Activated T-helper 2 cell treated with anti-CD3 and anti-CD28 coated beads, Interferon-gamma antibody, Interleukin-2, Interleukin-4, amounts not matched to agents 10 μg/mL and 5 μg/mL and 100 μg/mL, durations not matched to agents 14 hours and 24 hours and 36 hours (primary cell): ENCODE measurements around the gene IL15. TPM values are rescaled to one million over a fixed set of nuclear protein-coding genes. Genes with fewer than 3 reads are reported as not detected.
"Not testable (repeated sequence)": the region's sequence is repeated elsewhere in the genome, so short reads cannot be mapped to it uniquely, and the experiment has no call there.

ENCODE experiments used
- DNase-seq: peaks from one replicate; pipeline ENCODE4 v3.0.0; 2021; ENCODE audit warnings: low spot score
- H3K27ac Mint-ChIP-seq: one replicate; pipeline ENCODE4 v1.8.0; 2021; ENCODE audit warnings: mixed read lengths
- H3K27me3 Mint-ChIP-seq: one replicate; pipeline ENCODE4 v1.8.0; 2021; ENCODE audit warnings: low read depth, mixed read lengths
- H3K36me3 Mint-ChIP-seq: one replicate; pipeline ENCODE4 v1.8.0; 2021; ENCODE audit warnings: low read depth, mixed read lengths
- H3K4me1 Mint-ChIP-seq: one replicate; pipeline ENCODE4 v1.8.0; 2021; ENCODE audit warnings: low read depth, mixed read lengths
- H3K4me3 Mint-ChIP-seq: one replicate; pipeline ENCODE4 v1.8.0; 2021; ENCODE audit warnings: low read depth, mild to moderate bottlenecking, moderate library complexity, mixed read lengths
- H3K9me3 Mint-ChIP-seq: one replicate; pipeline ENCODE4 v1.8.0; 2021; ENCODE audit warnings: mixed read lengths
- intact Hi-C: fragments of 100-400 bp; cut with micrococcal nuclease; formaldehyde crosslinking; loops from one replicate; pipeline ENCODE4 v1.15.1; 2023
- total RNA-seq: library from RNA; stranded (reverse); gene quantifications from 2 replicates; pipeline ENCODE4 v1.2.3, GENCODE V29; 2022

The IL15 gene
- total RNA-seq, 1 donor from 2014 or later = 0.59 TPM

DNA sequence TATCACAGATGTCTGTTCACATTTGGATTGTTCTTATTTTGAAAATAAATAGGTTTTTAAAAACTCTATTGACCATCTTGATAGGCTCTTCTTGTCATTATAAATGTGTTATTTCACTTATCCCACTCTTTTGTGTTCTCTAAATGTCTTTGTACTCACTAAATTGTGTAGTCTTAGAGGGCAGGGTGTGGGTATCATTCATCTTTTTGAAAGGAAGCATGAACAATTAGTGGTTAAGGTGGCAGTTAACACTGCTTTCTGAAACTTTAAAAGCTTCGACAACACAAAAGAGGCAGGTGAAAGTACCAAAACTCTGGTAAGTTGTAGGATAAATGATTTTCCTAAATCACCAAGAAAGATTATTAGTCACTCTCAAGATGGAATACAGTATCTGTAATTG lies 83.2 kb downstream of the IL15 start:
- no peaks in the 10 kb centered on the region for H3K9me3 Mint-ChIP-seq
- H3K36me3 Mint-ChIP-seq = no peaks in the 10 kb centered on the region
- intact Hi-C loops = no loop called here
- no peaks in the 10 kb centered on the region for H3K27me3 Mint-ChIP-seq
- H3K4me3 Mint-ChIP-seq = no peak overlapping the region
- H3K27ac Mint-ChIP-seq = no peak overlapping the region
- no peaks in the 10 kb centered on the region for H3K4me1 Mint-ChIP-seq
- DNase-seq = no peak

DNA sequence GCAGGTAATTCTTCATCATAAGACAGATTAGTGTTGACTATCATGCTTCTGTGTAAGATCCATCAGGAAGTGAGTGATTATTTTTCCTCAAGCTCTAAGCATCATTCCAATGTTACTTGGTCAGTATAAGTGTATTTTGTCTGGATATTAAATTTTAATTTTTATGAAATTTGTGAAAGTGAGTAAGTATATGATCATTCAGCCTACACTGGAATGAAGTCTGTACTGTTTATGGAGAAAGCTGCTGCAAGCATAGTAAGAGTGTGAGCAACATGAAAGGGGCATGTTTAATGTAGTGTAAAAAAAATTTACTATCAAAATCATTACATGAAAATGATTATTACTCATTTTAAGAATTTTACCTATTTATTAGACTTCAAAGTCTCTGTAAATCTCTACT lies 84.8 kb downstream of the IL15 start:
- Mint-ChIP-seq H3K4me1 (no peaks in the 10 kb centered on the region), H3K9me3 (no peaks in the 10 kb centered on the region), H3K36me3 (no peaks in the 10 kb centered on the region), H3K27me3 (no peaks in the 10 kb centered on the region), H3K4me3 (no peak overlapping the region), H3K27ac (no peak overlapping the region)
- no peak for DNase-seq
- intact Hi-C loops = no loop called here

DNA sequence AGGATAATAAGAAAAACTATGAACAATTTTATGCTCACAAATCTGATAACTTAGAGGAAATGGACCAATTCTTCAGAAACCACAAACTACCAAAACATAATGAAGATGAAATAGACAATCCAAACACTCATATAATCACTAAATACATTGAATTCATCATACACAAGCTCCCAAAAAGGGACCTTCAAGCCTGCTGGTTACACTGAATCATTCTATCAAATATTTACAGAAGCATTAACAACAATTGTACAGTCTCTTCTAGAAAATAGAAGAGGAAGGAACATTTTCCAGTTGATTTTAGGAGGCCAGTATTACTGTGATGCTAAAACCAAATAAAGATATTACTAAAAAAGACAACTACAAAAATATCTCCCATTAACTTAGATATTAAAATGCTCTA lies 88.3 kb downstream of the IL15 start:
- no peaks in the 10 kb centered on the region for H3K36me3 Mint-ChIP-seq
- DNase-seq = no peak
- no peak overlapping the region for H3K27ac Mint-ChIP-seq
- H3K4me1 Mint-ChIP-seq = no peaks in the 10 kb centered on the region
- intact Hi-C loops = no loop called here
- H3K9me3 Mint-ChIP-seq = no peaks in the 10 kb centered on the region
- no peak overlapping the region for H3K4me3 Mint-ChIP-seq
- no peaks in the 10 kb centered on the region for H3K27me3 Mint-ChIP-seq

DNA sequence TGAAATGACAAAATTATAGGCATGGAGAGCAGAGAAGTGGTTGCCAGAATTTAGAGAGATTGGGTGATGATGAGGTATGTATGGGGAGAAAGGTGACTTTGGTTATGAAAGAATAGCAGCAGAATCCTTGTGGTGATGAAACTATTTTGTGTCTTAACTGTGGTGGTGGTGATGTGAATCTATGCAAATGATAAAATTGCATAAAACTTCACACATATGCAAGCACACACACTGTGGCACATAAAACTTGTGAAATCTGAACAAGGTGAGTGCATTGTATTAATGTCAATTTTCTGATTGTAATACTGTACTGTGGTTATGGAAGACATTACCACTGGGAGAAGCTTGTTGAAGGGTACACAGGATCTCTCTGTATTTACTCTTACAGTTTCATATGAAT lies 91.0 kb downstream of the IL15 start:
- Mint-ChIP-seq H3K4me1 (no peaks in the 10 kb centered on the region), H3K36me3 (no peaks in the 10 kb centered on the region), H3K9me3 (no peaks in the 10 kb centered on the region), H3K27ac (no peak overlapping the region), H3K27me3 (no peaks in the 10 kb centered on the region), H3K4me3 (no peak overlapping the region)
- intact Hi-C loops = no loop called here
- no peak for DNase-seq

DNA sequence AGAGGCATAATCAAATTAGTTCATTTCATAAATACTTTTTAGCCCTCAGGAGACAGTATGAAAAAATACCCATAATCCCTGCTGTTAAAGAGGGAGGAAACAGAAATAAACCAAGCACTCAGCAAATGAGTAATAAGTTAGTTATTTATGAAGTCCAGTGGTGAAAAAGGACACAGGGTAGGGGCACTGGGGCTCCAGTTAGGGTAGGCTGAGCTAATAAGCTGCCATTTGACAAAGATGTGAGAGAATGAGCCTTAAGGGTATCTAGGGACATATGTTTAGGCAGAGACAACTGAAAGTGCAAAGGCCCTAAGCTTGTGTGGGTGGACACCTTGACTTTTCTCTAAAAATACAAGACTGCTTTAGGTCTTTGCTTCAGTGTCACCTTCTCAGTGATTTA lies 94.4 kb downstream of the IL15 start:
- DNase-seq = no peak
- intact Hi-C loops = no loop called here
- Mint-ChIP-seq H3K27me3 (no peaks in the 10 kb centered on the region), H3K4me3 (no peak overlapping the region), H3K4me1 (no peaks in the 10 kb centered on the region), H3K27ac (no peak overlapping the region), H3K36me3 (no peaks in the 10 kb centered on the region), H3K9me3 (no peaks in the 10 kb centered on the region)

DNA sequence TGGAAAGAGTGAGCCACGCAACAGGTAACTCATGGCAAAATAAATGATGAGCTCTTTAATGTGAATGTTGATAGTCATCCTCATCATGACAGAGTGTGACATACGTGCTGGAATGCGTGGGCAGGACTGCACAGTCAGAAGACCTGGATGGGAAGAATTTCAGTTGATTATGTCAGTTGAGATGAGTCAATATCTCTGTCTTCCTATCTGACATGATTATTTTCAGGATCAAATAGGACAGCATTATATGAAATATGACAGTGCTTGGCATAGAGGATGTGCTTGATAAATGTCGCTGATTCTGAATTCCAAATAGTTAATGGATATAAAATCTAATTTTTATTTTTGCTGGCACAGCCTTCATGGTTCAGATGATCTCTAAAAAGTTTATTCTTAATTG lies 95.1 kb downstream of the IL15 start:
- no peak overlapping the region for H3K4me3 Mint-ChIP-seq

DNA sequence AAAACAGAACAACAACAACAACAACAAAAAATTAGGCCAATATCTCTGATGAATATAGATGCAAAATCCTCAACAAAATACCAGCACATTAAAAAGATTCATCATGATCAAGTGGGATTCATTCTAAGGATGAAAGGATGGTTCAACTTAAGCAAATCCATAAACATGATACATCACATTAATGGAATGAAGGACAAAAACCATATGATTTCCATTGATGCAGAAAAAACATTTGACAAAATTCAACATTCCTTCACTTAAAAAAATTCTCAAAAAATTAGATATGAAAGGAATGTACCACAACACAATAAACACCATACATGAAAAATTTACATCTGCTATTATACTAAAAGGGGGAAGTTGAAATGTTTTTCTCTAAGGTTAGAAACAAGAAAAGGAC lies 103.3 kb downstream of the IL15 start:
- DNase-seq = no peak
- Mint-ChIP-seq H3K9me3 (peaks cover 5% of the 10 kb centered on the region), H3K4me1 (no peaks in the 10 kb centered on the region), H3K36me3 (no peaks in the 10 kb centered on the region), H3K27me3 (no peaks in the 10 kb centered on the region), H3K4me3 (no peak overlapping the region), H3K27ac (no peak overlapping the region)
- intact Hi-C loops = no loop called here

More for the DNA sequence above, 95.1 kb downstream of the IL15 start:
- H3K27ac Mint-ChIP-seq = no peak overlapping the region
- H3K4me1 Mint-ChIP-seq = no peaks in the 10 kb centered on the region
- no peaks in the 10 kb centered on the region for H3K9me3 Mint-ChIP-seq
- no peaks in the 10 kb centered on the region for H3K27me3 Mint-ChIP-seq
- intact Hi-C loops = no loop called here
- no peaks in the 10 kb centered on the region for H3K36me3 Mint-ChIP-seq
- DNase-seq = no peak

DNA sequence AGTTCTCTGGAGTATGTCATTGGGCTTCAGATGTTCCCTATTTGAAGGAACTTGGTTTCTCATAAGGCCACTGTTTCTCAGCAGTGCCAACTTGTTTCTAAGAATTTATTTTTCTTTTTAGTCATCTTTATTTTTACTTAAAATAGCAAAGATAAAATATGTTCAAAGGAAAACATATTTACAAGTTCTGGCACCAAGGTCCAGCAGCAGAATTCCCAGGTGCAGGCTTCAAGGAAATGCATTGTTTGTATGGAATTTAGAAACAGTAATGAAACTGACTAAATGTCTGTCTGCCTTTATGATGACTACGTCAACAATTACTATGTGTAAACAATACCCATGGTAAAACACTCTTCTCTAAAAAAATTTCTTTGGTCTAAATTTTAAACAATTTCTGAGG lies 109.6 kb downstream of the IL15 start:
- peaks cover 5% of the 10 kb centered on the region for H3K9me3 Mint-ChIP-seq
- intact Hi-C loops = no loop called here
- H3K27me3 Mint-ChIP-seq = no peaks in the 10 kb centered on the region

DNA sequence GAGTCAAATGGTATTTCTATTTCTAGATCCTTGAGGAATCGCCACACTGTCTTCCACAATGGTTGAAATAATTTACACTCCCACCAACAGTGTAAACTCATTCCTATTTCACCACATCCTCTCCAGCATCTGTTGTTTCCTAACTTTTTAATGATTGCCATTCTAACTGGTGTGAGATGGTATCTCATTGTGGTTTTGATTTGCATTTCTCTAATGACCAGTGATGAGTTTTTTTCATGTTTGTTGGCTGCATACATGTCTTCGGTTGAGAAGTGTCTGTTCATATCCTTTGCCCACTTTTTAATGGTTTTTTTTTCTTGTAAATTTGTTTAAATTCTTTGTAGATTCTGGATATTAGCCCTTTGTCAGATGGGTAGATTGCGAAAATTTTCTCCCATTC lies 115.4 kb downstream of the IL15 start:
- not testable (repeated sequence) for H3K4me3 Mint-ChIP-seq

More for the DNA sequence above, 109.6 kb downstream of the IL15 start:
- no peak for DNase-seq
- no peaks in the 10 kb centered on the region for H3K36me3 Mint-ChIP-seq
- H3K4me1 Mint-ChIP-seq = no peaks in the 10 kb centered on the region
- H3K4me3 Mint-ChIP-seq = no peak overlapping the region
- H3K27ac Mint-ChIP-seq = no peak overlapping the region

DNA sequence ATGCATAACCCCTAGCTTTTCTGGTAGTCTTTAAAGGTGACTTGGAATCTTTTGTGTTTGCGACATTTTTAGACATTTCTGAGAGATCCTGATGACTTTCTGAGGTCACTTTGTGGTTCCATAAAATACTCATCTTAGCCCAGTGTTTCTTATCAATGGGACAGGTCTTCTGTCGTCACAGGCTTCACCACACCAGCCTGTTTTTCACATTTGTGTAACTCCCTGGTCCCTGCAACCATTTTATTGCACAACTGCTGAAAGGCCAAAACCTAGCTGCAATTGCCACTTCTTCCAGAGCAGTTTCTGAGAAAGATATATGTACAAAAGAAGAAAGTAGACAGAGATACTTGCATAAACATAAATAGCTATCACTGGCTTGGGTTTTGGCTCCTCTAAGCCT lies 120.9 kb downstream of the IL15 start:
- Mint-ChIP-seq H3K27ac (no peak overlapping the region), H3K36me3 (no peaks in the 10 kb centered on the region), H3K27me3 (no peaks in the 10 kb centered on the region), H3K4me3 (no peak overlapping the region), H3K9me3 (no peaks in the 10 kb centered on the region), H3K4me1 (no peaks in the 10 kb centered on the region)
- intact Hi-C loops = no loop called here
- DNase-seq = no peak

More for the DNA sequence above, 115.4 kb downstream of the IL15 start:
- H3K4me1 Mint-ChIP-seq, H3K27ac Mint-ChIP-seq, H3K9me3 Mint-ChIP-seq, H3K27me3 Mint-ChIP-seq, H3K36me3 Mint-ChIP-seq, intact Hi-C loops, DNase-seq: not testable (repeated sequence)

DNA sequence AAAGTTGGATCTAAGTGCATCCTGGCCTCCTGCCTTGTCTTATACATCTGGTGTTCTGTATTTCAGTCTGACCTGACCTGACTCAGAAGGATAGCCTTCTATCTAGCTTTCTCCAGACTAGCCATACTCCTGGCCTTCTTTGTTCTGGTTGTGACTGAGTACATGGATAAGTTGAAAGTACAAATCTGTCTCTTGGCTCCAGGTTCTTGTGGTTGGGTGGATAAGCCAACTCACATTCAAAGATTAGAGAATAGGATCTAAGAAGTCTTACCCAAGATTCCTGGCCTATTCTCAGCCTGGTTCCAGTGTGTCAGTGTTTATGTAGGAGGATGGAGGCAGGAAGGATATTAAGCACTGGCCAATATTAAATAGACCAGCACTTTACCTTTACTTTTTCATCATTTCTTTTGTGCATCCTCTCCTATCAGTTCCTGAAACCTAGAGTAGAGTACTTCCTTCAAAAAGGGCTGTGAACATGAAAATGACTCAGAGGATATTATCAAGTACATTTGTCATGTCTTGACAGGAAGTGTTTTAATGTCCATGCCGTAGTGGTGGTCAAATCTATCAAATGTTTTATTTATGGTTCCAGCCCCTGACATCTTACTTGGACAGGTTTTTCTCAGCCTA lies 123.5 kb downstream of the IL15 start:
- no peaks in the 10 kb centered on the region for H3K27me3 Mint-ChIP-seq
- DNase-seq = no peak
- intact Hi-C loops = no loop called here
- peaks cover under 1% of the 10 kb centered on the region for H3K9me3 Mint-ChIP-seq
- H3K36me3 Mint-ChIP-seq = no peaks in the 10 kb centered on the region
- peaks cover 1% of the 10 kb centered on the region for H3K4me1 Mint-ChIP-seq
- H3K4me3 Mint-ChIP-seq = no peak overlapping the region
- no peak overlapping the region for H3K27ac Mint-ChIP-seq

DNA sequence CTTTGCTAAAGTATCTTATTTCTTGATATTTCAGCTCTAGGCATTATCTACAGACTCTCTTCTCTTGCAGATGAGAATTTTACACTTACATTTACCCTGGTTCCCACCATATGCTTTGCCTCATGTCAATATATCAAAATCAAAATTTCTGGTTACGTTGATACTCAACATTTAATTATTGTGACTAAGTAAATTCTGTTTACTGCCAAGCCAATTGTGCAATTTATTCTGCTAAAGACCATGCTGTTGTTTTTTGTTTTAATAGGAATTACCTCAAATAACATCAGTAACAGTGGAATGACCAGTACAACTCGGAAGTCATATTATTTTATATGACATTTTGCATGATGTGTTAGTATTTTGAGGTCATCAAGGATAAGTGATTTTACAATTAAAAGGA lies 125.5 kb downstream of the IL15 start:
- DNase-seq = no peak
- Mint-ChIP-seq H3K36me3 (no peaks in the 10 kb centered on the region), H3K9me3 (peaks cover 6% of the 10 kb centered on the region), H3K27me3 (no peaks in the 10 kb centered on the region), H3K27ac (no peak overlapping the region), H3K4me3 (no peak overlapping the region), H3K4me1 (peaks cover 1% of the 10 kb centered on the region)
- intact Hi-C loops = no loop called here

DNA sequence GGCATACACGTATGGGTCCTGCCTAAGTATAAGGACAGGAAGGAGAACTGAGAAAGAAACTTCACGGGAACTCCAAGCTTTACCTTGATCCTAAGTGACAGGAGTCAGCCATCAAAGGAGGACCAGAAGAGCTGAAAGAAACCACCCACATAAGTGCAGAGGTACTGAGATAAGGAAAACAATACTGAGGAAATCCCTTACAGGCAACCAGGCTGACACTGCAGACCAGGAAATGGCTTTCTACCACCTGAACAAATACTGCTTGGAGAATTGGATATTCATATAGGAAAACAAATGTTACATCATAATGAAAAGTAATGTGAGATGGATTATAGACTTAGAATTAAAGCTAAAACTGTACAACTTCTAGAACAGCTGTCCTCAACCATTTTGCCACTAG lies 127.0 kb downstream of the IL15 start:
- H3K27ac Mint-ChIP-seq = no peak overlapping the region
- intact Hi-C loops = no loop called here
- H3K4me3 Mint-ChIP-seq = no peak overlapping the region

DNA sequence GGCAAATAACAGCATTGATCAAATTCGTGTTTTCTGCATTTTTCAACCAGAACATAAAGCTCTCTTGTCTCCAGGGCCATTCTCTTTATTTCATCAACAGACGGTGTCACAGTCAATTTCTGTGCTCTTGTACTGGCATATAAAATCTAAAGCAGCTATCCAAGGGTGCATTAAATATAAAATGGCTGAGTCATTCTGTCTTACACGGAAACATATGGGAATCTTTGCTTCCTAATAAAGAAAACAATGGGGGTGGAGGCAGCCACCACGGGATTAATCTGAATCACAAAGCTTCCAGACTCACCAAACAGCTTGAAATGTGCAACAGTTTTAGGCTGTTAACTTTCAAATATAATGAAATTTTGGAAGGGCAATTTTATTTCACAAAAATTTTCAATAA lies 132.6 kb downstream of the IL15 start:
- H3K36me3 Mint-ChIP-seq = no peaks in the 10 kb centered on the region
- intact Hi-C loops = no loop called here
- H3K4me1 Mint-ChIP-seq = peaks cover 13% of the 10 kb centered on the region
- H3K27ac Mint-ChIP-seq = no peak overlapping the region
- H3K27me3 Mint-ChIP-seq = no peaks in the 10 kb centered on the region
- H3K4me3 Mint-ChIP-seq = no peak overlapping the region
- no peak for DNase-seq
- peaks cover 6% of the 10 kb centered on the region for H3K9me3 Mint-ChIP-seq

More for the DNA sequence above, 127.0 kb downstream of the IL15 start:
- H3K36me3 Mint-ChIP-seq = no peaks in the 10 kb centered on the region
- H3K9me3 Mint-ChIP-seq = peaks cover 6% of the 10 kb centered on the region
- DNase-seq = no peak
- no peaks in the 10 kb centered on the region for H3K27me3 Mint-ChIP-seq
- peaks cover 1% of the 10 kb centered on the region for H3K4me1 Mint-ChIP-seq
